ENCODE measurements around the gene GAS2L1.

Gene GAS2L1

GRCh38 chr22:29275819-29276565 lies 30.5 kb upstream of the GAS2L1 start:
- DNase-seq (ENCODE audit: low read depth in 2 of 2): no peak

GRCh38 chr22:29277927-29278326 lies 28.5 kb upstream of the GAS2L1 start:
- no peak for DNase-seq (ENCODE audit: low read depth in 2 of 2)

GRCh38 chr22:29284196-29284595 lies 22.3 kb upstream of the GAS2L1 start:
- DNase-seq (ENCODE audit: low read depth in 2 of 2): no peak

- no peak for DNase-seq (ENCODE audit: low read depth in 2 of 2)
Observed at GRCh38 chr22:29288837-29289236, 17.6 kb upstream of the GAS2L1 start.

- no peak for DNase-seq (ENCODE audit: low read depth in 2 of 2)
Observed at GRCh38 chr22:29290061-29290460, 16.4 kb upstream of the GAS2L1 start.

GRCh38 chr22:29291215-29291614 lies 15.2 kb upstream of the GAS2L1 start:
- no peak for DNase-seq (ENCODE audit: low read depth in 2 of 2)

GRCh38 chr22:29292379-29292778 lies 14.1 kb upstream of the GAS2L1 start:
- DNase-seq (ENCODE audit: low read depth in 2 of 2): no peak

- no peak for DNase-seq (ENCODE audit: low read depth in 2 of 2)
Observed at GRCh38 chr22:29298641-29299040, 7.8 kb upstream of the GAS2L1 start.

GRCh38 chr22:29299136-29299900 lies 7.1 kb upstream of the GAS2L1 start:
- DNase-seq (ENCODE audit: low read depth in 2 of 2): no peak

GRCh38 chr22:29300467-29300806 lies 6.0 kb upstream of the GAS2L1 start:
- DNase-seq (ENCODE audit: low read depth in 2 of 2): no peak

- DNase-seq (ENCODE audit: low read depth in 2 of 2): no peak
Observed at GRCh38 chr22:29300807-29301601, 5.4 kb upstream of the GAS2L1 start.

GRCh38 chr22:29301716-29302401 lies 4.6 kb upstream of the GAS2L1 start:
- DNase-seq (ENCODE audit: low read depth in 2 of 2): no peak

GRCh38 chr22:29302402-29302680 lies 4.1 kb upstream of the GAS2L1 start:
- no peak for DNase-seq (ENCODE audit: low read depth in 2 of 2)

GRCh38 chr22:29302681-29303465 lies 3.6 kb upstream of the GAS2L1 start:
- no peak for DNase-seq (ENCODE audit: low read depth in 2 of 2)

- DNase-seq (ENCODE audit: low read depth in 2 of 2): no peak
Observed at GRCh38 chr22:29305836-29306174, 645 bp upstream of the GAS2L1 start.

GRCh38 chr22:29306835-29307595 lies 565 bp downstream of the GAS2L1 start:
- DNase-seq (ENCODE audit: low read depth in 2 of 2): no peak

GRCh38 chr22:29307596-29308147 lies 1.2 kb downstream of the GAS2L1 start:
- no peak for DNase-seq (ENCODE audit: low read depth in 2 of 2)

- no peak for DNase-seq (ENCODE audit: low read depth in 2 of 2)
Observed at GRCh38 chr22:29308148-29308790, 1.8 kb downstream of the GAS2L1 start.

- no peak for DNase-seq (ENCODE audit: low read depth in 2 of 2)
Observed at GRCh38 chr22:29308791-29309262, 2.4 kb downstream of the GAS2L1 start.
